Activated CD8-positive, alpha-beta memory T cell treated with anti-CD3 and anti-CD28 coated beads, Interleukin-2, amount 50 U/mL, for 1 hour (primary cell): ENCODE data around the gene UBE3C.
"Not testable (repeated sequence)": the region's sequence is repeated elsewhere in the genome, so short reads cannot be mapped to it uniquely, and the experiment has no call there.

Source experiments
- DNase-seq: peaks from one replicate; pipeline ENCODE4 v3.0.0-alpha.2; 2020; ENCODE audit errors: extremely low read depth

UBE3C gene

DNA sequence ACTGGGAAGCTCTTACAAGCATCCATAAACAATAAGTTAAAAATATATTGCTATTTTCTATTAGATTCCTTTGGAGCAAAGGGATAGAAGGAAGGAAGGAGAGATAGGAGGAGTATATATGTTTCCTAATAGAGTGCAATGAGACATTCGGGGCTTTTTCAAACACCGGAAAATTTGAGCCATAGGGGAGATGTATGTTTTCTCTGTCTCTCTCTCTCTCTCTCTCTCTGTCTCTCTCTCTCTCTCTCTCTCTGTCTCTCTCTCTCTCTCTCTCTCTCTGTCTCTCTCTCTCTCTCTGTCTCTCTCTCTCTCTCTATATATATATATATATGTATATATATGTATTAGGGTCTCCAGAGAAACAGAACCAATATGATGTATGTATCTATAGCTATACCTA lies 7.9 kb upstream of the UBE3C start:
- DNase-seq, result not testable (repeated sequence)

DNA sequence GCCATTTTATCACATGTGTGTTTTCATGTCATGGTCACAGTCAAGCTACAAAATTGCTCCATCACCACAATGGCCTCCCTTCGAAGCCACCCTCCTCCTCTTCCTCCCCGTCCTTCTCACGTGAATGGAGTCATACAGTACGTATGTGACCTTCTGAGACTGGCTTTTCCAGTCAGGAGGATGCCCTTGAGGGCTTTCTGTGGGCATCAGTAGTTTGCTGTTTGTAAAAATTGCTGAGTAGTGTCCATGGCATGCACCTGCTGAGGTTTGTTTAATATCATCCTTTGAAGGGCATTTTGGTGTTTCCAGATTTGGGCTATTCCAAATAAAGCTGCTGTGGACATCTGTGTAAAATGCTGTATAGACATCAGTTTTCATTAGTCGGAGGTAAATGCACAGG lies 5.9 kb upstream of the UBE3C start:
- DNase-seq, result no peak

DNA sequence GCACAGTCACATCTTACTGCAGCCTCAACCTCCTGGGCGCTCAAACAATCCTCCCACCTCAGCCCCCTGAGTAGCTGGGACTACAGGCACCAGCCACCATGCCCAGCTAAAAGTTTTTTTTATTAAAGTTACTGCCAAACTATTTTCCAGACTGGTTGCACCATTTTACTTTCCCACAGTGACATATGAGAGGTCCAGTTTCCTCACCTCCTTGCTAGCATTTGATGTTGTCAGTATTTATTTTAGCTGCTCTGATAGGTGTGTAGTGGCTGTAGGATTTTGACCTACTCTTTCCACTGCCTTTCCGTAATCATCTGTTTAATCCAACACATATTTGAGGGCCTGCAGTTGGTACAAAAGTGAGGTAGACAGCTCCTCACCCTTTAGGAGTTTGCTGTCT lies 5.4 kb upstream of the UBE3C start:
- DNase-seq, result no peak

DNA sequence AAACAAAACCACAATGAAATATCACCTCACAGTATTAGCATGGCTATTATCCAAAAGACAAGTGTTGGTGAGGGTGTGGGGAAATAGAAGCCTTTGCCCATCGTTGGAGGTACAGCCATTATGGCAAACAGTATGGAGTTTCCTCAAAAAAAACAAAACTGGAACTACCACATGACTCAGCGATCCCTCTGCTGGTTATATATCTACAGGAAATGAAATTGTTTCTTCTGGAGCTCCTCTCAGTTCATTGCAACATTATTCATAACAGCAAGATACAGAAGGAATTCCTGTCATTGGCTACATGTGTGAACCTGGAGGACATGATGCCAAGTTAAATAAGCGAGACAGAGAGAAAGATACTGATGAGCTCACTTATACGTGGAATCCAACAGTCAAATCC lies 2.4 kb upstream of the UBE3C start:
- no peak for DNase-seq

DNA sequence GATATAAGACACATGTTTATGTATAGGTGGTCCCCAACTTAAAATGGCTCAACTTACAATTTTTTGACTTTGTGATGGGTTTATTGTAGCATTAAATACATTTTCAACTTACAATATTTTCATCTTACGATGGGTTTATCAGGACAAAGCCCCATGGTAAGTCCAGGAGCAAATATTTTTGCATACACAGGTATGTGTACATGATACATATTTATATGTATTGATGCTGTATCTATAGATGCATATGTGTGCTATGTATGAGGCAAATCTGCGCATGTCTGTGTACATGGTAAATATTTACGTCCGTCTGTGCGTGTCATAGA lies 664 bp upstream of the UBE3C start:
- DNase-seq, result no peak

DNA sequence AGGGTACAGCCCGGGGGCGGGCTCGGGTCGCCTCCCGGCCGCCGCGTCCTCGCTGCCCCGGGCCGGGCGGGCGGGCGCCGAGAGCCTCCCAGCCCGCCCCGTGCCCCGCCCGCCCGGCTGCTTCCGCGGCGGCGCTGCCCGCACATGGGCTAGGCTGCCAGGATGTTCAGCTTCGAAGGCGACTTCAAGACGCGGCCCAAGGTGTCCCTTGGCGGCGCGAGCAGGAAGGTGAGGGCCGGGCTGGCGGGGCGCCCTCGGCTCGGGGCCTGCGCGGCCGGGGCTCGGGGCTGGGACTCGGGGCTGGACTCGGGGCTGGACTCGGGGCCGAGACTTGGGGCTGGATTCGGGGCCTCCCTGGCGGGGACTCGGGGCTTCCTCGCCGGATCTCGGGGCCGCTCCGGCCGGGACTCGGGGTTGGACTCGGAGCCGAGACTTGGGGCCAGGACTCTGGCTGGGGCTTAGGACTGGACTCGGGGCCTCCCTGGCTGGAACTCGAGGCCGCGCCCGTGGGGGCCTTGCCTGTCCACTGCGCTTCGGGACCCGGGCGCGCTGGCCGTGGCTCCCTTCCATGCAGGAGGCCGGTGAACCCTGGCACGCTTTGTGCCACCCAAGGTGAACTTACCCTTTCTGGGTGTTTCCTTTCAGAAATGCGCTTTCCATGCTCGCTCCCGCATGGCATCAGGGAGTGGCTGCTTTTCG lies 534 bp downstream of the UBE3C start:
- no peak for DNase-seq

DNA sequence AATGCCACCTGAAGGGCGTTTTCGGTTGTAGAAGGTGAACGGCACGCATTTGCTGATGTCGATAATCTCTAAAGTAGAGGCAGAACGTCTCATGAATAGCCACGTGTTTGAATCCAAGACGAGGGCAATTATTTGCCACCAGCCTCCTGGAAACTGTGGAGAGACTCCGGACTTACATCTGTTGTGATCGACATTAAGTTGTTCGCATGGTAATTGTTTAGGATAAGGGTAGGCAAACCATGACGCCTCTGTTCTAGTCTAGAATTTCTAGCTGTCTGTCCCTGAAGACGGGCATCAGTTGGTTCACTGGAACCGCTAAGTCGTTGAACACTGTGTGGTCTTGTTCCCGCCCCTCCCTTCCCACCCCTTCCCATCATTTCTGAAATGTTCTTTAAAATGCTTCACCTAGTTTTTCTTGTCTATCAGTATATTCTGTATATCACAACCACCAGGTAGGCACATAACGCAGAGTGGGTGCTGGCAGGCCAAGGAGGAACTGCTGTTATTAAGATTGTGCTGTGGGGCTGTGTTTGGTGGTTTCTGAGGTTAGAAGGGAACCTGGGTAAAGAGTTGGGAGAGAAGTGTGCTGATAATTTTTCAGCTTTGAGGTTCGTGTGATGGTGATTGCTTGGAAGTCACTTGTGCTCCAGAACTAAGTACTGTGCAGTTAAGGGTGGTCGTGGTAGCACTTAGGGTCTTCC lies 1.2 kb downstream of the UBE3C start:
- no peak for DNase-seq

DNA sequence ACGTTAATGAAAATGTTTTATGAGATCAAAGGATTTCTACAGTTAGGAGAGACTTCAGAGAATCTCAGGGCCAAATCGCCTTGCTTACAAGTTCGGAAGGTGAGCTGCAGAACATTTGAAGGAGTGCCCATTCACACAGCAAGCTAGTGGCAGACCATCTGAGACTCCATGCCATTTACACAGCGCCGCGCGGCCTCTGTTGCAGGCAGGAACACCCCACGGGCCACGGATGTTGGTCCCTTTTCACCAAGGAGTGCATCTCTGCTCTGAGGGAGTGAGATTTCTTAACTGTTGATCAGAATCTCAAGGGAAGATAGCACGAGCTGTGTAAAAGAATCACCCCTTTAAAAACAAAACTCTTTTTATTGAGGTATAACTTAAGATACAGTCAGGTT lies 1.8 kb downstream of the UBE3C start:
- no peak for DNase-seq

DNA sequence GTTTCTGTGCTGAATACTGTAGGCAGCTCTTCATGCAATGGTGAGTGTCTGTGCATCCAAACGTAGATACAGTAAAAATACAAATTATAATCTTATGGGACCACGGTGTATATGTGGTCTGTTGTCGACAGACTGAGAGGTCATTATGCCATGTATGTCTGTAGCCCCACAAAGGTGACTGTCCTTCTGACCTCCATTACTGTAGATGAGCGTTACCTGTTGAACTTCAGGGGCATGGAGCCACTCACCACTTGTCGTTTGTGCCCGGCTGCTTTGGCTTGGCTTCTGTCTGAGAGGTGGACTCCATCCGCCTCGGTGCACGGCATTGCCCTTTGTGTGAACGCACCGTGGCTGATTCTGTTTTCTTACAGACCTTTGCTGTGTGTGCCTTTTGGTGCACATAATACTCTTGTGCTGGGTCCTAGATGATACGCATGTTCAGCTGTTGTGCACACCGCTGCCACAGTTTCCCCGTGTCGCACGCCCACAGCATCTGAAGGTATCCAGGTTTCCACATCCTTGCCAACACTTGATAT lies 2.9 kb downstream of the UBE3C start:
- DNase-seq, result no peak

DNA sequence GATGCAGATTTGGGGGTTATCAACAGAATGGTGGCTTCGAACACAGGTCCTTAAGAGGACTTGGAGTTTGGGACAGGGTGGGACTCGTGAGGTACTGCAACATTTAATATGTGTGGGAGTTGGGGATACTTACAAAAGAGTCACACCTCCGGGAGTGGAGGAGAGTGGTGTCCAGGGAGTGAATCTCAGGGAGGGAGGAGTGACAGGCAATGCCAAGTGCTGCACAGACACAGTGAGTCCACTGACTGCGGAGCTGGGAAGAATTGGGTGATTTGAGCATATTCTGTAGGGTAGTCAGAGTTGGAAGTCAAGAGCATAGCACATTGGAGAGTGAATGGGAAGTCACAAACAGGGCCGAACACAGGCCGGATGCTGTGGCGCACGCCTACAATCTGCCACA lies 5.1 kb downstream of the UBE3C start:
- no peak for DNase-seq

DNA sequence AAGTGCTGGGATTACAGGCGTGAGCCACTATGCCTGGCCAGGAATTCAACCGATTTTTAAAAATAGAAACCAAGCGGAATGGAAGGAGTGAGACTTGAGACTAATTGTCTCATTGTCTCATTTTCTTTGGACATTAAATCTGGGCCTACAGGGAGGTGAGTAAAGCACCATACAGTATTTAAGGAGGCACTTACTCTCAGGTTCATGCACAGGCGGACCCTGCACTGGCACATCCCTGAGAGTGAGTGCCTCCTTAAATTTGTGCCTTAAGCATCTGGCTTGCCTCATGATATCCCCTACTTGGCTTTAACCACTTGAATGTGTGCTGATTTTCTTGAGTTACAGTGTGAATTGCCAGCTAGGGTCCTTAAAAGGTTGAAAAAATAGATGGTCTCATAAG lies 10.6 kb downstream of the UBE3C start:
- no peak for DNase-seq

DNA sequence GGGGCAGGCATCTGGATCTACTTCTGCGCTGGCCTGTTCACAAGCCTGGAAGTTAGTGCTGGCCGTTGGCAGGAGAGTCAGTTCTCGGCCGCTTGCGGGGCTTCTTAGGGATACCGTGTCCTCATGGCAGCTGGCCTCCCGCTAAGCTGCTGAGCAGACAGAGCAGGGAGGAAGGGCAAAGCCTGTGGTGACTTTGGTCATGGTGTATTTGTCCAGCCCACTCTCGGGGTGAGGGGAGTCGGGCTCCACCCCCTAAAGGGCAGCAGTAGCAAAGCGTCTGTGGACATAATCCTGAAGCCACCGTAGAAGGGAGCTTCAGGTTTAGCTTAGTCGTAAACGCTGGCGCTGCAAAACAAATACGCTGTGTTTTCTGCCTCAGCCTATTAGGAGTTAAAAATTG lies 12.2 kb downstream of the UBE3C start:
- no peak for DNase-seq

DNA sequence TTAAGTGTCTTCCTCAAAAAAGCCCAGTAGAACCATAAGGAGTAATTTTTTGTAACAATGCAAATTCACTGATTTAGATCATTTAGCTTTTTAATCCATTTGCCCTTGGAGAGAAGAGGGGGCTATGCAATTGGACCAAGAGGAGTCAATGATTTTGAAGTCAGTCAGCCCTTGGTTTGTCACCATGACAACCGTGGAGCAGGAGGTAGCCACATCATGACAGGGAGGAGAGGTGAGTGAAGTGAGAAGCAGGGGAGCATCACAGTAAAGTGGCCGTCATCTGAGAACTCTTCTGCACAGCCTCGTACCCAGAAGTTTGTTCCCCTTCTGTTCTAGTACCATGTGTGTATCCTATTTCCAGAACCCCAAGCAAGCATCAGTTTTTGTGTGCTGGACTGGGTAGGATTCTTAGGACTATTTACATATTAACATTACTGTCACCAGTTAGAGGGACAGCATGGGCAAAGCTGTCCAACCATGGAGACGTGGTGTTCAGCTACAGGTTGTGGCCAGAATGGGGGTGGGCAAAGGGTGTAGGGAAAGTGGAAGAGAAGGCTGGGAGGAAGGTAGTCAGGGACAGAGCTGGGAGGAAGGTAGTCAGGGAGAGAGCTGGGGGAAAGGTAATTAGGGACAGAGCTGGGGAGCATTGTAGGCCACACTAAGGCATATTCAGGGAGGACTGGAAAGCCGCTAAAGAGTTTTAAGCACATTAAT lies 13.1 kb downstream of the UBE3C start:
- no peak for DNase-seq

DNA sequence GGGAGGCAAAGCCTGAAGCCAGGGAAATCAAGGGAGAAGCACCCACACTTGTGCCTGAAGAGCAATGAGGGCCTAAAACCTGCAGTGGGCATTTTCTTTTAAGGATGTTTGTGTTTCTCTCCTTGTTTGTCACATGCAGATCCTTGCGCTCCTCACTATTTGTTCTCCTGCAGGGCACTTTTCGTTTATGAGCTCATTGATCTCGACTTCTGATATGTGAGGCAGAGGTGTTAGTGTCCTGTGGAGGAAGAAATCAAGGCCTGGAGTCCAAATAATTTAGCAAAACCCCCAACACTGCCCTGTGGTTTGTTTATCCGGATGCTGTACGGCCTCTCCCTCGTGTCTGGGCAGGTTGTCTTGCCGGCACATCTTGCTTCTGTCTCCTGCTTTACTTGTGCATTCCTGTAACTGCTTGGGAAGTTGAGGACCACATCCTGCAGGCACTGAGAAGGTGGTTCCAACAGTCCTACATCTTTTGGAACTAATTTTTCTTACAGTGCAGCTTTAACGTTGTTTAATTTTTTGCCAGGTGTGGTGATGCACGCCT lies 13.7 kb downstream of the UBE3C start:
- DNase-seq, result no peak

DNA sequence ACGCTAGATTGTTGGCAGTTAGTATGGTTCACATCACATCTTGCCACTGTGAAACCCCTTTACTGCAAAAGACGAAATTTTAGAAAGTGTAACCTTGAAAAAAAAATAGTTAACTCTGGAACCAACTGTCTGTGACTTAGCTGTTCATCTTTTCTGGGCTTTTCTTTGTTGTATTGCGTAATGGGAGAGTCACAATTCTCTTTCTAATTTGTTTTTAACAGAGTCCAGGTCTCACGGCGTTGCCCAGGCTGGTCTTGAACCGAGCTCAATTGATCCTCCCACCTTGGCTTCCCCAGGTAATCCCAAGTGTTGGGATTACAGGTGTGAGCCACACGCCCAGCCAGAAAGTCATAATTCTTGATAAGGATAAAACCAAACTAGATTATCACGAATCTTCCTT lies 14.5 kb downstream of the UBE3C start:
- DNase-seq, result no peak

DNA sequence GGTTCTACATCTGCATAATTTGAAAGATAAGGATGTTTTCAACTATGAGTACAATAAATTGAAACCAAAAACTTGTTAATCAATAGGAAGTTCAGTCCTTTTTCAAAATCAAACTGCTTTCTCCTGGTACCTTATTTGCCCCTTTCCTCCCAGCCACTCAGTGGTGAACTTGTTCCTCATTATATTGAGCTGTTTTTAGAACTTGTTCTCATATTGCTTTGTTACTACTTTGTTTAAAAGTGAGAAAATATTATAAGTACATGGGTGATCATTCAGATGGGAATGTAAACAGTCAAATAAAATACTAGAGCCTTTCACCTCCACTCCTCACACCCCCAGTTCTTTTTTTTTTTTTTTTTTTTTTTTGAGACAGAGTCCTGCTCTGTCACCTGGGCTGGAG lies 17.2 kb downstream of the UBE3C start:
- DNase-seq, result no peak

DNA sequence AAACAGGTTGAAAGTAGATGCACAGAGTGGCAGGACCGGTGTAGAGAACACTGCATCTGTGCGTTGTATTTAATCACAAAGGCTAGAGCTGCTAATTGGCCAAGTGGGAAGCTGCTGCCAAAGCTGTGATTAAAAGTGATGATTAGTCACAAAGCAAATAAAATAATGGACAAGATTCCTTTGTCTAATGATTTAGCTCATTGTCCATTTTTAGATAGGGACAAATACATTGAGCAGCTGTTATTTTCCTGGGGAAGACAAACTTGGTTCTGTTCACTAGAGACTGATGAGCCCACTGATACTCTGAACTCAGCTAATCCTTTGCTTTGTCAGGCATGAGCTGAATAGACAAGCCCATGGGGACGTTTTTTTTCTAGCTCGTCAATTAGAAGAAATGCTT lies 19.7 kb downstream of the UBE3C start:
- DNase-seq, result no peak

DNA sequence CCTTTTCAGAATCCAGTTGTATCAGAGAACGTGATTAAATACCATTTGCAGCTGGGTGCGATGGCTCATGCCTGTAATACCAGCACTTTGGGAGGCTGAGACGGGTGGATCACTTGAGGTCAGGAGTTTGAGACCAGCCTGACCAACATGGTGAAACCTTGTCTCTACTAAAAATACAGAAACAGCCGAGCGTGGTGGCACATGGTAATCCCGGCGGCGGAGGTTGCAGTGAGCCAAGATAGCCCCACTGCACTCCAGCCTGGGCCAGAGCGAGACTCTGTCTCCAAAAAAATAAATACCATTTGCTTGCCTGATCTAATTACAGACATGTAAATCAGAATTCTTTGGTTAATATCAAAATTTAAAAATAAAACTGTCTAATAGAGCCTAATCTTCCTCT lies 20.8 kb downstream of the UBE3C start:
- DNase-seq, result not testable (repeated sequence)

DNA sequence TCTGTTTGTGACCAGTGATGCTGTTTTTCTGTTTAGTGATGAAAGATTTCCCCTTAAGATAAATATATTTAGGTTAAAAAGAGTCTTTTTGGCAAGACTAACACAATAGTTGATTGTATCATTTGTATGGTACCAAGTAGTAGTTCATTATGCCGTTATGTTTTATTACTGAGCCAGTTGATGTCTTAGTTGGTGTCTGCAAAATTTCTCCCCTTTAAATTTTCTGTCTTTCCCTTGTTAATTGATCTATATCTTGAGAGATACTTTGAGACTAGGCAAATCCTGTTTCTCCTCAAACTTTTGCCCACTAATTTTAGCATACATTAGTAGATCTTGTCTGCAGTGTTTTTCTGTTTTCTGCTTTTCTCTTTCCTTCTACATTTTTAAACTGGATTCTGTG lies 21.7 kb downstream of the UBE3C start:
- DNase-seq, result no peak

DNA sequence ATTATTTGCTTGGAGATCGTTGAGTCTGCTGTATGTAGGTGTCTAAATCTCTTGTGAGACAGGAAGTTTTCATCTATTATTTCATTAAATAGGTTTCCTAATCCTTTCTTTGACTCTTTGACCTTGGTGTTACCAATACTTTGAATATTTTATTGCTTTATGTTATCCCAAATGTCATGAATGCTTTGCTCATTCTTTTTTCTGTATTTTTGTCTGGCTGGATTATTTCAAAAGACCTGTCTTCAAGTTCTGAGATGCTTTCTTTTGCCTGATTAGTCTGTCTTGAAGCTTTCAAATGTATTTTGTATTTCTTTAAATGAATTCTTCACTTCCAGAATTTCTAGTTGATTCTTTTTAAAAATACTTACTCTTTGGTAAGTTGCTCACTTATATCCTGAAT lies 27.3 kb downstream of the UBE3C start:
- DNase-seq, result no peak

DNA sequence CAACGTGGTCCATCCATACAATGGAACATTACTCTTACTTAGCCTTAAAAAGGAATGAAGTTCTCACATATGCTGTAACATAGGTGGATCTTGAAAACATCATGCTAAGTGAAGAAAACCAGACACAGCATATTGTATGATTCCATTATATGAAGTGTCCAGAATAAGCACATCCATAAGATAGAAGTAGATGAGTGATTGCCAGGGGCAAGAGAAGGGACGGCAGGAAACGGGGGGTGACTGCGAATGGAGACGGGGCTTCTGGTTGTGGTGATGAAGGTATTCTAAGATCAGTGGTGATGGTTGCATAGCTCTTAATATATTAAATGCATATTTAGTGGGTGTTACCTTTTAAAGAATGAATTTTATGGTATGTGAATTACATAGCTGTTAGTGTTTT lies 29.8 kb downstream of the UBE3C start:
- no peak for DNase-seq

DNA sequence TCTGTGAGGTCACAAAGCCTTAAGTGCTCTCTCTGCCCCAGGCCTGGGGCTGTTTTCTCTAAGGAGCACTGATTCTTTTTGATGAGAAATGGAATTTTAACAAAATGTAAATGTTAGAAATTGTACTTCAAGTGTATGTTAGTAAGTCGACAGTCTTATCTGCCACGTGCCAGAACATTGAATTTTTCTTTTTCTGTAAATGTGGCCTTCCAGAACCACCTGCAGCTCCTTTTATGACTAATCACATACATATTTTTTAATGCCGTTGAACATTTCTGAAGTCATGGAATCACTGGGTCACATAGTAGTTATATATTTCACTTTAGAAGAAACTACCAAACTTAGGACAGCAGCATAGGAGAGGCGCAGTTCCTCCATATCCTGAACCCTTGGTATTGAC lies 38.0 kb downstream of the UBE3C start:
- no peak for DNase-seq
